ENCODE data around the gene ITGA2B. TPM values are rescaled to one million over a fixed set of nuclear protein-coding genes. Genes with fewer than 3 reads are reported as not detected.

The ITGA2B gene
- total and polyA plus RNA-seq, 2 of the 13 experiments (the other 11 are each of a cell fraction or from before 2014, with no cell fraction given), result 0.38 to 1.1 TPM

- TF ChIP-seq ZNF878 (CRISPR knock-in tag; IDR thresholded peaks at IDR 0.05), result peak; percentile 87; the same call in 1 of the 2 replicates
- TF ChIP-seq ZNF747 (CRISPR knock-in tag; IDR thresholded peaks at IDR 0.05; ENCODE audit: borderline replicate concordance), result peak; percentile 17; the same call in 1 of the 2 replicates
- TF ChIP-seq THAP8 (CRISPR knock-in tag; IDR thresholded peaks at IDR 0.05; ENCODE audit: borderline replicate concordance), result peak; percentile 57; the same call in 1 of the 2 replicates
- TF ChIP-seq ZNF136 (CRISPR knock-in tag; IDR thresholded peaks at IDR 0.05; ENCODE audit: low read depth), result 0 out of 2 replicates have a peak, but pooled peaks have one; percentile 81
- no peak for TF ChIP-seq ZFAT (CRISPR knock-in tag; conservative IDR thresholded peaks at IDR 0.05)
- no peak for TF ChIP-seq RFX3 (CRISPR knock-in tag; IDR thresholded peaks at IDR 0.05)
- 0 out of 2 replicates have a peak, but pooled peaks have one; percentile 35 for TF ChIP-seq RCOR2 (CRISPR knock-in tag; IDR thresholded peaks at IDR 0.05)
- TF ChIP-seq KLF6 (CRISPR knock-in tag; IDR thresholded peaks at IDR 0.05), result peak; percentile 55; the same call in 1 of the 2 replicates
- no peak for TF ChIP-seq ZXDC (CRISPR knock-in tag; IDR thresholded peaks at IDR 0.05)
- no peak; the same call in 1 of the 2 replicates for TF ChIP-seq MYNN (CRISPR knock-in tag; IDR thresholded peaks at IDR 0.05; ENCODE audit: low read depth)
- no peak for TF ChIP-seq ADNP (CRISPR knock-in tag; IDR thresholded peaks at IDR 0.05)
- peak; percentile 46; the same call in 1 of the 2 replicates for TF ChIP-seq ZNF275 (CRISPR knock-in tag; IDR thresholded peaks at IDR 0.05; ENCODE audit: borderline replicate concordance)
- no peak for TF ChIP-seq GPN1 (CRISPR knock-in tag; IDR thresholded peaks at IDR 0.05; ENCODE audit: borderline replicate concordance)
- TF ChIP-seq IRF1 (CRISPR knock-in tag; IDR thresholded peaks at IDR 0.05; ENCODE audit: low read depth), result no peak
- TF ChIP-seq MNT (IDR thresholded peaks at IDR 0.05), result peak; percentile 67
- TF ChIP-seq XRCC5 (optimal IDR thresholded peaks at IDR 0.05; ENCODE audit: low read length), result no peak
- no peak for TF ChIP-seq ZNF280D (CRISPR knock-in tag; IDR thresholded peaks at IDR 0.05)
- TF ChIP-seq YEATS4 (CRISPR knock-in tag; IDR thresholded peaks at IDR 0.05; ENCODE audit: borderline replicate concordance), result 0 out of 2 replicates have a peak, but pooled peaks have one; percentile 73
- TF ChIP-seq ZBTB7A (CRISPR knock-in tag; IDR thresholded peaks at IDR 0.05), result peak; percentile 66; the same call in 1 of the 2 replicates
Measured at GRCh38 chr17:44344939-44345453, 44.5 kb downstream of the ITGA2B start, which contains the start of gene GRN (continued).
